ENCODE results near the gene TNRC18. TPM values are rescaled to one million over a fixed set of nuclear protein-coding genes. Genes with fewer than 3 reads are reported as not detected.
"Not testable (repeated sequence)": the region's sequence is repeated elsewhere in the genome, so short reads cannot be mapped to it uniquely, and the experiment has no call there.

Gene TNRC18
- total and polyA plus RNA-seq, 9 donors: 48.6 to 153 (median 91.8) TPM

GRCh38 chr7:5278766-5279165 is 144.9 kb downstream of the TNRC18 start:
- Histone ChIP-seq H3K27ac (no peak overlapping the region), H3K27me3 (no peaks in the 10 kb centered on the region), H3K36me3 (no peaks in the 10 kb centered on the region), H3K4me3 (no peak overlapping the region), H3K9me3 (no peaks in the 10 kb centered on the region), H3K4me1 (ENCODE audit: insufficient read depth) (peaks cover 6% of the 10 kb centered on the region)
- TF ChIP-seq POLR2A (IDR thresholded peaks at IDR 0.05) (no peak), EP300 (IDR thresholded peaks at IDR 0.05) (no peak), CTCF (IDR thresholded peaks at IDR 0.05) (no peak)
- no peak for DNase-seq
- 50 to 68% (median 51%) methylated on average over 7 of the region's 7 CpGs for WGBS, 3 donors
- intact Hi-C loops (cut with DNase I): no loop called here

DNA sequence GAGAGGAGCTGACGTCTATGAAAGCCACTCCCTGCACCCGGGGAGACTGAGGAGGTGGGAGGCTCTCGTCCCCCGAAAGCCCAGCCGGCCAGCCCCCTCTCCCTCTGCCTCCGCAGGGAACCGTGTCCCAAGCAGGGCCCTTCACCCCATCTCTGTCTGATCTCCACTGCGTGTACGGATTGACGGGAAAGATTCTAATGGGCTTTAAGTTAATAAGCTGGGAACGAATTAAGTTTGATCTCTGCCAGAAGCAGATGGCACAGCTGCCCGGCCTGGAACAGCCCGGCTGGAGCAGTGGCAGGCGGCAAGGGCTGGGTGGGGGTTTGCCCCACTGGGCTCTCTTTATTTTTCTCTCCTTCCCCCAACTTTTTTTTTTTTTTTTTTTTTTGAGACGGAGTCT is 147.0 kb downstream of the TNRC18 start:
- Histone ChIP-seq H3K4me1 (ENCODE audit: insufficient read depth) (peaks cover 6% of the 10 kb centered on the region), H3K36me3 (no peaks in the 10 kb centered on the region), H3K4me3 (no peak overlapping the region), H3K27me3 (no peaks in the 10 kb centered on the region), H3K9me3 (no peaks in the 10 kb centered on the region), H3K27ac (no peak overlapping the region)
- intact Hi-C loops (cut with DNase I): no loop called here
- 88 to 95% (median 88%) methylated on average over 15 of the region's 15 CpGs for WGBS, 3 donors
- DNase-seq: no peak
- TF ChIP-seq CTCF (IDR thresholded peaks at IDR 0.05) (no peak), POLR2A (IDR thresholded peaks at IDR 0.05) (no peak), EP300 (IDR thresholded peaks at IDR 0.05) (no peak)

DNA sequence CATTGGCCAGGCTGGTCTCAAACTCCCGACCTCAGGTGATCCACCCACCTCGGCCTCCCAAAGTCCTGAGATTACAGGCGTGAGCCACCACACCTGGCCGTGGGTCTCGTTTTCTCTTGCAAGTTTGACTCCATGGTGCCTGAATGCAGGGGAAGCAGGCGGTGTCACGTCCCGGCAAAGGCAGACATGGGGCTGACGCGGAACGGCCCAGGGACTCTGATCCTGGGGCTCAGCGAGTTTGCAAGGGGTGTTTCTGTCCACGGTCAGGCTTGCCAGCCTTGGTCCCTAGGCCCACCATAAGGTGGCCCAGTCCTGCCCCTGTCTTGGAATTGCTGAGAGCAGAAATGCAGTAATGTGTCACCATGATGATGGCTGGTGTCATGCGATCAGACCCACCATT is 147.5 kb downstream of the TNRC18 start:
- intact Hi-C loops (cut with DNase I): not testable (repeated sequence)

DNA sequence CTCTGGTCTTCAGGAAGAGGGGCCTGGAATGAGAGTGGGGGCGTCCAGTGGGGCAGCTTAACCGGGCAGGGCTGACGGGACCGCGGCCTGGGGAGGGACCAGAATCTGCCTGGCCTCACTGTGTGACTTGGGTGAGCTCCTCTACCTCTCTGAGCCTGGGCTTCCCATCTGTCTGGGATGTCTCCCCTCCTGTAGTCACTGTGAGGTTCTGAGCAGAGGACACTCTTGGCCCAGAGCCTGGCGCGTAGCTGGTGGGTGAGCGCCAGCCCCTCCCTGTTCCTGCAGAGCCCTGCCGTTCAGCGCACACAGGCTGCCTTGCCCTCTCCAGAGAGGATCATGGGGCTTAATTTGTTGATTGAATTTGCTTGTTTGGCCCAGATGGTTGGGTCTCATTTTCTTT is 148.1 kb downstream of the TNRC18 start:
- H3K27ac ChIP-seq; H3K9me3 ChIP-seq; H3K36me3 ChIP-seq; H3K4me3 ChIP-seq; H3K27me3 ChIP-seq; intact Hi-C loops (cut with DNase I): not testable (repeated sequence)
- 4 to 35% (median 12%) methylated on average over 8 to 10 of the region's 10 CpGs for WGBS, 3 donors
- peak; percentile 66 to 84 (median 76) for DNase-seq
- peaks cover 10% of the 10 kb centered on the region for H3K4me1 ChIP-seq (ENCODE audit: insufficient read depth)

More for the DNA sequence above, 147.5 kb downstream of the TNRC18 start:
- H3K4me1 ChIP-seq (ENCODE audit: insufficient read depth); H3K36me3 ChIP-seq; DNase-seq; H3K4me3 ChIP-seq; H3K27ac ChIP-seq; H3K27me3 ChIP-seq; H3K9me3 ChIP-seq: not testable (repeated sequence)
- 93 to 97% (median 93%) methylated on average over 14 of the region's 14 CpGs for whole genome bisulfite sequencing, 3 donors

GRCh38 chr7:5274985-5275431 is 148.6 kb downstream of the TNRC18 start:
- not testable (repeated sequence) for H3K4me3 ChIP-seq

DNA sequence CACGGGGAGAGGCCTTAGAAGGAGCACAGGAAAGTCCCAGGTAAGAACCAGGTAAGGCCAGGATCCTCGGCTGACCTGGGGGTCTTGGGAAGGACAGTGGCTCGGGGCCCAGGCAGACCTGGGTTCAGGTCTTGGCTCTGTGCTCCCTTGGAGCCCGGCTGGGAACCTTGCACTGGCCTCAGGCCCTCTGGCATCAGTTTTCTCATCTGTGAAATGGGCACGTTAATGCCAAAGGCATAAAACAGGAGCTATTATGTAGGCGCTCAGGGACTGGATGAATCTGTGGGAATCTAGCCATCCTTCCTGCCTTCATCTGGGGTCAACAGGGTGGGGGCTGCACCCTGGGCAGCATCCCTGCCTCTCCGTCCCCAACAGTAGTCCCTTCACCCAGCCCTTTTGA is 149.2 kb downstream of the TNRC18 start:
- WGBS, 3 donors: 67 to 84% (median 70%) methylated on average over 7 of the region's 7 CpGs
- Histone ChIP-seq H3K4me1 (ENCODE audit: insufficient read depth) (peaks cover 10% of the 10 kb centered on the region), H3K27ac (no peak overlapping the region), H3K27me3 (no peaks in the 10 kb centered on the region), H3K9me3 (no peaks in the 10 kb centered on the region), H3K4me3 (no peak overlapping the region), H3K36me3 (no peaks in the 10 kb centered on the region)
- DNase-seq: no peak
- intact Hi-C loops (cut with DNase I): no loop called here
- TF ChIP-seq CTCF (IDR thresholded peaks at IDR 0.05) (no peak), EP300 (IDR thresholded peaks at IDR 0.05) (no peak), POLR2A (IDR thresholded peaks at IDR 0.05) (no peak)

More at GRCh38 chr7:5274985-5275431, 148.6 kb downstream of the TNRC18 start:
- H3K27ac ChIP-seq; H3K36me3 ChIP-seq; H3K27me3 ChIP-seq; H3K9me3 ChIP-seq; intact Hi-C loops (cut with DNase I): not testable (repeated sequence)
- peaks cover 10% of the 10 kb centered on the region for H3K4me1 ChIP-seq (ENCODE audit: insufficient read depth)
- WGBS, 3 donors: 5 to 22% (median 6%) methylated on average over 7 to 11 of the region's 11 CpGs
- DNase-seq: peak; percentile 55 to 74 (median 69)

DNA sequence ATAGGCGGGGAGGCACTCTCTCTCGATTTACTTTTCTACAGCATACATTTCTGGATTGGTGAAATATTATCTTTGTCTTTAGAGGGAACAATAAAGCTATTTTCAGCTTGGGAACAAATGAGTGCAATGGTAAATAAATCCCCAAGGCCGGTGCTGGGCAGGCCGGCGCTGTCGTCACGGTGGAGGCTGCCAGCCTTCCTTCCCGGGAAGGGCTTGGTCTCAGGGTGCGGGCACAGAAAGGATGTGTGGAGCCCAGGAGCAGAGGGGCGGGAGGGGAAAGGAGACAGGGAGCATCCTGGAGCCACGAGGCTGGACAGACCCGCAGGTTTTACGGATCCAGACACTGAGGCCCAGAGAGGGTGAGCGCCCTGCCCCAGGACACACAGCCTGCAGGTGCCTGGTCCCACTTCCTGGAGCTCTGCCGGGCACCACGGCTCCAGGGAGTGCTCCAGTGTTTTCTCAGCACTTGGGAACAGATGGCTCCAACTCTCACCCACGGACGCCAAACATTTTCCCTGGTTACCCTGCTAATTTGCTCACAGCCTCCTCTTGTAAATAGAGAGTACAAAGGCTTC is 149.7 kb downstream of the TNRC18 start:
- not testable (repeated sequence) for H3K4me3 ChIP-seq

More for the DNA sequence above, 149.7 kb downstream of the TNRC18 start:
- H3K4me1 ChIP-seq (ENCODE audit: insufficient read depth): peaks cover 10% of the 10 kb centered on the region
- H3K9me3 ChIP-seq; H3K27ac ChIP-seq; intact Hi-C loops (cut with DNase I); DNase-seq; H3K36me3 ChIP-seq; H3K27me3 ChIP-seq: not testable (repeated sequence)
- 48 to 65% (median 55%) methylated on average over 18 of the region's 18 CpGs for WGBS, 3 donors
